ENCODE measurements around the gene METRN. TPM values are rescaled to one million over a fixed set of nuclear protein-coding genes. Genes with fewer than 3 reads are reported as not detected.
"Not testable (repeated sequence)": the region's sequence is repeated elsewhere in the genome, so short reads cannot be mapped to it uniquely, and the experiment has no call there.

The METRN gene
- polyA plus RNA-seq, 2 of the 4 experiments (the other 2 are of a cell fraction) = 41.0 to 82.2 TPM

DNA sequence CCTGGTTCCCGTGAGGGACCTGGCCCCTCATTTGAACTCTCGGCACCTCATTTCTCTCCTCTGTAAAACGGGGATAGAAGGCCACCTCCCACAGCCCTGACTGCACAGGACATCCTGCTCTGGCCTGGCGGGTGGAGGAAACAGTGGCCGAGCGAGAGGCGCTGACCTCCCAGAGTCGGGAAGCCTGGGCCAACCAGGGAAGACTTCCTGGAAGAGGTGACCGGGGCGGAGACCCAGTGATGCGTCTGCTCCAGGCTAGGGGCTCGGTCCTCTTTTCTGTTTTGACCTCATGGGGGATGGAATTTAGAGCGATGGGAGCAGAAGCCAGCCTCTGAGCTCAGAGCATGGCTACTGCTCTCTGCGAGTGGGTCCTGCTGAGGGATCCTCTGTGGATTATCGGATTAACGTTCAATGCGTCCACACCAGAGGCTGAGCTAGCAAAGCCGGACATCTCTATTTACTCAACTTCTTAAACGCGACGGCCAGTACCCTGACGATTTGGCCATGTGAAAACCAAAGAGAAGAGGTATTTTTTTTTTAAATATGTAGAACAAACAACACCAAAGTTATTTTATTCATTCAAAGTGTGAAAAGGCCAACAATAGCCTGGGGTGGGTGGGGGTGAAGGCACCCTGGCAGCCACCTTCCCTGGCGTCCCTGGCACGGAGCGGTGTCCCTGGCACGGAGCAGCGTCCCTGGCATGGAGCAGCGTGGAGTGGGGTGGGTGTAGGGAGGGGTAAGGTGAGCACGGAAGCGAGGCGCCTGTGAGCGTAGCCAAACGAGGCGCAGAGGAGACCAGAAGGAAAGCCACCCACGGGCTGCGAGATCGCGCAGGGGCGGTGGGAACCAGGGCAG, 36.5 kb downstream of the METRN start:
- Histone ChIP-seq H3K4me2 (no peak overlapping the region), H3K4me3 (no peak overlapping the region), H3K27ac (no peak overlapping the region), H3K9me3 (no peaks in the 10 kb centered on the region), H3K4me1 (no peaks in the 10 kb centered on the region)
- POLR2A ChIA-PET = interaction anchor here (1.1 kb wide), 1 partner anchor 10 kb away, joined by 3 read pairs; the partner anchor contains the start of gene CIAO3
- TF ChIP-seq HOXB13 (CRISPR knock-in tag; IDR thresholded peaks at IDR 0.05; ENCODE audit: low read depth) = no peak
- TF ChIP-seq ZFP36 (IDR thresholded peaks at IDR 0.05; ENCODE audit: borderline replicate concordance, partially characterized antibody) = peak; percentile 79
- WGBS (ENCODE audit: missing lambda C conversion rate) = 83% methylated on average over 39 of the region's 39 CpGs
- CTCF ChIA-PET = interaction anchor here (0.7 to 6.0 kb wide), 7 partner anchors 9 to 170 kb away, joined by 3 to 63 read pairs (median 6); partner anchors contain the start of genes CIAO3 and MSLN
- ATAC-seq = no peak; a peak in 1 of 6 replicates
- DNase-seq (ENCODE audit: low read depth in 1 of 2, low spot score in 1 of 2) = no peak
- FAIRE-seq = no peak

DNA sequence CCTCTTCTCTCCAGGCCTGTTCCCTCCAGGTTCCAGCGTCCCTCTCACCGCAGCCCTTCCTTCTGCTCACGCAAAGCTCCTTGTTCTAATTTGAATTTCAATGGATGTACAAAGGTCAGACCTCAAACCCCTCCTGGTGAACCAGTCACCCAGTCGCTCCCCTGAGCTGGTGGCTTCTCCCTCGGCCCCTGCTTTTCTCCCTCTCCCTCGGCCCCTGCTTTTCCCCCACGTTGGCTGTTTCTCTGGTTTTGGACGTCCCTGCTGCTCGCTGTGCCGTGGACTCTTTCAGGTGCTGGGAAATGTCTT, 37.0 kb downstream of the METRN start:
- no peak for ATAC-seq
- ChIA-PET POLR2A (no interaction called here), CTCF (interaction anchor here (0.7 to 6.0 kb wide), 3 partner anchors 13 to 171 kb away, joined by 3 to 63 read pairs (median 3); no protein-coding TSS in a partner anchor)
- H3K4me3 ChIP-seq = no peak overlapping the region
- no peak overlapping the region for H3K4me2 ChIP-seq
- DNase-seq (ENCODE audit: low read depth in 1 of 2, low spot score in 1 of 2) = no peak
- H3K27ac ChIP-seq = no peak overlapping the region
- no peaks in the 10 kb centered on the region for H3K9me3 ChIP-seq
- FAIRE-seq = no peak
- TF ChIP-seq, protein P1, sequence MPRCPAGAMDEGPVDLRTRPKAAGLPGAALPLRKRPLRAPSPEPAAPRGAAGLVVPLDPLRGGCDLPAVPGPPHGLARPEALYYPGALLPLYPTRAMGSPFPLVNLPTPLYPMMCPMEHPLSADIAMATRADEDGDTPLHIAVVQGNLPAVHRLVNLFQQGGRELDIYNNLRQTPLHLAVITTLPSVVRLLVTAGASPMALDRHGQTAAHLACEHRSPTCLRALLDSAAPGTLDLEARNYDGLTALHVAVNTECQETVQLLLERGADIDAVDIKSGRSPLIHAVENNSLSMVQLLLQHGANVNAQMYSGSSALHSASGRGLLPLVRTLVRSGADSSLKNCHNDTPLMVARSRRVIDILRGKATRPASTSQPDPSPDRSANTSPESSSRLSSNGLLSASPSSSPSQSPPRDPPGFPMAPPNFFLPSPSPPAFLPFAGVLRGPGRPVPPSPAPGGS (IDR thresholded peaks at IDR 0.05) = no peak
- TF ChIP-seq HOXB5 (CRISPR knock-in tag; IDR thresholded peaks at IDR 0.05) = no peak
- WGBS (ENCODE audit: missing lambda C conversion rate) = 71% methylated on average over 10 of the region's 10 CpGs
- no peaks in the 10 kb centered on the region for H3K4me1 ChIP-seq

DNA sequence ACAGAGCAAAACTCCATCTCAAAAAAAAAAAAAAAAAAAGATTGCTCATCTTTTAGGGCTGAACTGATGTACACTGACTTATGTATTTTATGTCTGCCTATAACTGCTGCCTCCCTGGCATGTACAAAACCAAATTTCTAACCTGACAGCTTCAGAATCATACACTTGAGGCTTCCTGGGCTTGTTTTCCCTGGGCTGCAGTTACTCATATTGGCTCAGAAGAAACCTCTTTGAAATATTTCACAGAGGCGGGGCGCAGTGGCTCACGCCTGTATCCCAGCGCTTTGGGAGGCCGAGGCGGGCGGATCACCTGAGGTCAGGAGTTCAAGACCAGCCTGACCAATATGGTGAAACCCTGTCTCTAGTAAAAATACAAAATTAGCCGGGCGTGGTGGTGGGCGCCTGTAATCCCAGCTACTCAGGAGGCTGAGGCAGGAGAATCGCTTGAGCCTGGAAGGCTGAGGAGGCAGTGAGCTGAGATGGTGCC, 39.2 kb downstream of the METRN start:
- 77% methylated on average over 11 of the region's 11 CpGs for WGBS (ENCODE audit: missing lambda C conversion rate)
- H3K4me2 ChIP-seq; H3K4me3 ChIP-seq; H3K27ac ChIP-seq; H3K9me3 ChIP-seq; H3K4me1 ChIP-seq; FAIRE-seq; DNase-seq (ENCODE audit: low read depth in 1 of 2, low spot score in 1 of 2); ATAC-seq; POLR2A ChIA-PET: not testable (repeated sequence)
- CTCF ChIA-PET = interaction anchor here (1.1 to 4.4 kb wide), 5 partner anchors 9 to 43 kb away, joined by 3 to 41 read pairs (median 10); partner anchors contain the start of genes CHTF18, CIAO3 and RPUSD1

GRCh38 chr16:754656-755055, 39.7 kb downstream of the METRN start:
- ChIA-PET CTCF (interaction anchor here (1.1 to 4.4 kb wide), 5 partner anchors 10 to 43 kb away, joined by 3 to 41 read pairs (median 10); partner anchors contain the start of genes CHTF18, CIAO3 and RPUSD1), POLR2A (no interaction called here)
- Histone ChIP-seq H3K27ac (no peak overlapping the region), H3K9me3 (no peaks in the 10 kb centered on the region), H3K4me2 (no peak overlapping the region), H3K4me3 (no peak overlapping the region), H3K4me1 (no peaks in the 10 kb centered on the region)
- TF ChIP-seq GATA3 (IDR thresholded peaks at IDR 0.05; ENCODE audit: borderline replicate concordance) = no peak
- TF ChIP-seq POLR2A (IDR thresholded peaks at IDR 0.05; ENCODE audit: low read length) = no peak
- TF ChIP-seq CBX8 (IDR thresholded peaks at IDR 0.05) = no peak
- TF ChIP-seq HMGXB4 (CRISPR knock-in tag; IDR thresholded peaks at IDR 0.05; ENCODE audit: borderline replicate concordance) = no peak
- no peak for TF ChIP-seq RAD21 (conservative IDR thresholded peaks at IDR 0.05 in 1 of 2, IDR thresholded peaks at IDR 0.05 in 1 of 2)
- no peak for TF ChIP-seq NPAS2 (CRISPR knock-in tag; IDR thresholded peaks at IDR 0.05; ENCODE audit: borderline replicate concordance)
- TF ChIP-seq MAFK (IDR thresholded peaks at IDR 0.05; ENCODE audit: partially characterized antibody) = no peak
- no peak for TF ChIP-seq JUNB (IDR thresholded peaks at IDR 0.05)
- no peak for TF ChIP-seq NFE2L2 (conservative IDR thresholded peaks at IDR 0.05; ENCODE audit: low read length)
- TF ChIP-seq RCOR1 (IDR thresholded peaks at IDR 0.05; ENCODE audit: low read depth, low read length) = no peak
- no peak for TF ChIP-seq KDM5A (IDR thresholded peaks at IDR 0.05)
- TF ChIP-seq ZC3H11A (IDR thresholded peaks at IDR 0.05) = no peak
- TF ChIP-seq E2F6 (IDR thresholded peaks at IDR 0.05; ENCODE audit: borderline replicate concordance, low read depth) = no peak
- TF ChIP-seq, protein P2, sequence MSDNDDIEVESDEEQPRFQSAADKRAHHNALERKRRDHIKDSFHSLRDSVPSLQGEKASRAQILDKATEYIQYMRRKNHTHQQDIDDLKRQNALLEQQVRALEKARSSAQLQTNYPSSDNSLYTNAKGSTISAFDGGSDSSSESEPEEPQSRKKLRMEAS (IDR thresholded peaks at IDR 0.05) = no peak
- no peak for TF ChIP-seq RARB (CRISPR knock-in tag; IDR thresholded peaks at IDR 0.05)
- TF ChIP-seq TFCP2L1 (CRISPR knock-in tag; IDR thresholded peaks at IDR 0.05) = no peak
- TF ChIP-seq, protein P3, sequence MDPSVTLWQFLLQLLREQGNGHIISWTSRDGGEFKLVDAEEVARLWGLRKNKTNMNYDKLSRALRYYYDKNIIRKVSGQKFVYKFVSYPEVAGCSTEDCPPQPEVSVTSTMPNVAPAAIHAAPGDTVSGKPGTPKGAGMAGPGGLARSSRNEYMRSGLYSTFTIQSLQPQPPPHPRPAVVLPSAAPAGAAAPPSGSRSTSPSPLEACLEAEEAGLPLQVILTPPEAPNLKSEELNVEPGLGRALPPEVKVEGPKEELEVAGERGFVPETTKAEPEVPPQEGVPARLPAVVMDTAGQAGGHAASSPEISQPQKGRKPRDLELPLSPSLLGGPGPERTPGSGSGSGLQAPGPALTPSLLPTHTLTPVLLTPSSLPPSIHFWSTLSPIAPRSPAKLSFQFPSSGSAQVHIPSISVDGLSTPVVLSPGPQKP (IDR thresholded peaks at IDR 0.05; ENCODE audit: low read depth, low read length) = no peak
- TF ChIP-seq PHF8 (IDR thresholded peaks at IDR 0.05; ENCODE audit: borderline replicate concordance, low read depth) = no peak
- TF ChIP-seq ZSCAN20 (CRISPR knock-in tag; IDR thresholded peaks at IDR 0.05) = no peak
- no peak for FAIRE-seq
- ATAC-seq = no peak
- no peak for DNase-seq (ENCODE audit: low read depth in 1 of 2, low spot score in 1 of 2)
- 60% methylated on average over 11 of the region's 11 CpGs for WGBS (ENCODE audit: missing lambda C conversion rate)
